ENCODE data around the gene RCOR2. TPM values are rescaled to one million over a fixed set of nuclear protein-coding genes. Genes with fewer than 3 reads are reported as not detected.

Gene RCOR2
- total RNA-seq, 4 donors from 2014 or later = 0.64 to 0.82 TPM; not detected in 2

DNA sequence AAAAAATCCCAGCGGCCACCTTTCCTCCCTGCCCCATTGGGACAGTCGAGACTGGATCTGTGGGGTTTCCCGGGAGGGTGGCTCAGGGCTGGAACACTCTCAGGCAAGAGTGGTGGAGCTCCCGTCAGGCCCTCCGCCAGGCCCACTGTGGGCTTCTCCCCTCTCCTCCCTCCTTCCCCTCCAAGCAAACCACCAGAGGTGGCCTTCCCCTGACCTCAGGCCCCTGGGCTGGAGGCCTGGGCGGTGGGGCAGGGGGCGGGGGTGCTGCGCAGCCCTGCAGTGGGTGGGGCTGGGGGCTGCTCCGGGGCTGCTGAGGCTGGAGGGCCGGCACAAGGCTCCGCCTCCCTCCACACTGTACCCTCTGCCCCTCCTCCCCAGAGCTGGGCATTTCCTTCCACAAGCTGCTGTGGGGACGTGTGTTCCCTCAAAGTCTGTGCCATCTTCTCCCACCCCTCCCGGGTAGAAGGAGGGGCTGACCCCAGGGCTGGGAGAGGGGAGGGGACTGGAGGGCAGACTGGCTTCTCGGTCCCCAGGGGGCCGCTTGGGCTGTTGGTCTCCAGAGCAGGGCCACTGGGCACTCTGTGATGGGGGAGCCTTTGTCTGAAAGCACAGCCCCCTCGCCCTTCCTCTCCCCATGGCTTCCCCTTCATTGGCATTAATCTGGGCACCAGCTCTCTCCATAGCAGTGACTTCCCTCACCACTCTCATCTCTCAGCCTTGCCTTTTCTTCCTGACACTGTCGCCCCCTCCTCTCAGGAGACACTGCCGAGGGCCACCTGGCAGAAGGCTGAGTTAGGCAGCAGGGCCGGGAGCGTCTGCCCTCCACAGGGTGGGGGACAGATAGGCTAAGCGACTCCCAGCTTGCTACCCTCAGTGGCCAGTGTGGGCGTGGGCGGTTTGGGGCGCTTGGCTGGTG, 7.1 kb downstream of the RCOR2 start:
- in situ Hi-C loops (cut with MboI; ENCODE audit: low pct_ligation_motif_present in 1 of 4, low pct_unique_long_range_greater_than_20kb in 1 of 4, low sequenced_read_pairs in 3 of 4) = loop anchor here in 1 of 4 donors (10.0 kb wide), 1 partner anchor 75 kb away; the partner anchor contains the start of gene MARK2
- Histone ChIP-seq H3K4me1 (peaks cover 0 to 9% (median 4%) of the 10 kb centered on the region in 4 donors), H3K27me3 (no peaks in the 10 kb centered on the region), H3K27ac (no peak overlapping the region), H3K9me3 (no peaks in the 10 kb centered on the region), H3K36me3 (peaks cover 0 to 13% (median 6%) of the 10 kb centered on the region in 4 donors), H3K4me3 (no peak overlapping the region)
- no peak for DNase-seq
- 60 to 73% methylated on average over 1 to 22 of the region's 24 CpGs for WGBS, 2 donors (ENCODE audit: low coverage in 1 of 2)
- intact Hi-C loops (cut with DNase I; ENCODE audit: low total_unique reads) = no loop called here
- TF ChIP-seq CTCF (IDR thresholded peaks at IDR 0.05) = no peak
- no peak for TF ChIP-seq POLR2AphosphoS5 (IDR thresholded peaks at IDR 0.05)
- TF ChIP-seq EP300 (IDR thresholded peaks at IDR 0.05; ENCODE audit: low read depth) = no peak
- no peak for TF ChIP-seq POLR2A (IDR thresholded peaks at IDR 0.05)

DNA sequence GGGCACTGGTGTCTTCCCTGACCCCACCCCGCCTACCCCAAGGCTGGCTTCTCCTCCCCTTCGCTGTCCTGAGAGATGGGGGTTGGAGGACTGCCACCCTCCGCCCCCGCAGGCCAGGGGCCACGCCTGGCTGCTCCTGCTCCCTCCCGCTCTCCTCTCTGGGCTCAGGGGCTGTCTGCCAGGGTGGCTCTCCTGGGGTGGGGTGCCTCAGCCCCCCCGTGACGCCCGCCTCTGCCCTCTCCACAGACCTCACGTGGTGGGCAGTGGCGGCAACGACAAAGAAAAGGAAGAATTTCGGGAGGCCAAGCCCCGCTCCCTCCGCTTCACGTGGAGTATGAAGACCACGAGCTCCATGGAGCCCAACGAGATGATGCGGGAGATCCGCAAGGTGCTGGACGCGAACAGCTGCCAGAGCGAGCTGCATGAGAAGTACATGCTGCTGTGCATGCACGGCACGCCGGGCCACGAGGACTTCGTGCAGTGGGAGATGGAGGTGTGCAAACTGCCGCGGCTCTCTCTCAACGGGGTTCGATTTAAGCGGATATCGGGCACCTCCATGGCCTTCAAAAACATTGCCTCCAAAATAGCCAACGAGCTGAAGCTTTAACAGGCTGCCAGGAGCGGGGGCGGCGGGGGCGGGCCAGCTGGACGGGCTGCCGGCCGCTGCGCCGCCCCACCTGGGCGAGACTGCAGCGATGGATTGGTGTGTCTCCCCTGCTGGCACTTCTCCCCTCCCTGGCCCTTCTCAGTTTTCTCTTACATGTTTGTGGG, 8.1 kb downstream of the RCOR2 start:
- no peak for DNase-seq
- Histone ChIP-seq H3K9me3 (no peaks in the 10 kb centered on the region), H3K27ac (no peak overlapping the region), H3K4me1 (peaks cover 0 to 9% (median 4%) of the 10 kb centered on the region in 4 donors), H3K36me3 (peaks cover 0 to 23% (median 11%) of the 10 kb centered on the region in 4 donors), H3K4me3 (no peak overlapping the region), H3K27me3 (no peaks in the 10 kb centered on the region)
- intact Hi-C loops (cut with DNase I; ENCODE audit: low total_unique reads) (no loop called here), in situ Hi-C loops (cut with MboI; ENCODE audit: low pct_ligation_motif_present in 1 of 4, low pct_unique_long_range_greater_than_20kb in 1 of 4, low sequenced_read_pairs in 3 of 4) (loop anchor here in 1 of 4 donors (10.0 kb wide), 1 partner anchor 74 kb away; the partner anchor contains the start of gene MARK2)
- 85% methylated on average over 44 of the region's 46 CpGs; no CpG with 5 or more reads in 1 of the 2 donors for WGBS, 2 donors (ENCODE audit: low coverage in 1 of 2)
- TF ChIP-seq EP300 (IDR thresholded peaks at IDR 0.05; ENCODE audit: low read depth) (no peak), POLR2A (IDR thresholded peaks at IDR 0.05) (no peak), POLR2AphosphoS5 (IDR thresholded peaks at IDR 0.05) (no peak), CTCF (IDR thresholded peaks at IDR 0.05) (no peak)

- intact Hi-C loops (cut with DNase I; ENCODE audit: low total_unique reads) = no loop called here
These were observed 9.0 kb downstream of the RCOR2 start for GRCh38 chr11:63907808-63908530.

More at GRCh38 chr11:63907808-63908530, 9.0 kb downstream of the RCOR2 start:
- no peak for DNase-seq
- Histone ChIP-seq H3K27me3 (no peaks in the 10 kb centered on the region), H3K9me3 (no peaks in the 10 kb centered on the region), H3K27ac (no peak overlapping the region), H3K36me3 (peaks cover 0 to 31% (median 15%) of the 10 kb centered on the region in 4 donors), H3K4me1 (peaks cover 0 to 9% (median 4%) of the 10 kb centered on the region in 4 donors), H3K4me3 (no peak overlapping the region)
- WGBS, 2 donors (ENCODE audit: low coverage in 1 of 2) = 86% methylated on average over 17 of the region's 21 CpGs; no CpG with 5 or more reads in 1 of the 2 donors
- in situ Hi-C loops (cut with MboI; ENCODE audit: low pct_ligation_motif_present in 1 of 4, low pct_unique_long_range_greater_than_20kb in 1 of 4, low sequenced_read_pairs in 3 of 4) = loop anchor here in 1 of 4 donors (10.0 kb wide), 1 partner anchor 73 kb away; the partner anchor contains the start of gene MARK2
- TF ChIP-seq EP300 (IDR thresholded peaks at IDR 0.05; ENCODE audit: low read depth) (no peak), POLR2A (IDR thresholded peaks at IDR 0.05) (no peak), POLR2AphosphoS5 (IDR thresholded peaks at IDR 0.05) (no peak), CTCF (IDR thresholded peaks at IDR 0.05) (no peak)
